ENCODE results near the gene ZNF81.
"Not testable (repeated sequence)": the region's sequence is repeated elsewhere in the genome, so short reads cannot be mapped to it uniquely, and the experiment has no call there.

The ZNF81 gene

GRCh38 chrX:47836164-47837072, at the start of gene ZNF81:
Gene ZNF81, plus strand, starts transcription at chrX:47836902. Its CDS starts 9,366 bp downstream, at chrX:47846268.
- DNase-seq: peak; percentile 75

GRCh38 chrX:47796433-47796906, 40.2 kb upstream of the ZNF81 start:
- no peak for DNase-seq

- DNase-seq: no peak
These were observed 39.6 kb upstream of the ZNF81 start for GRCh38 chrX:47797084-47797483.

- no peak for DNase-seq
These were observed 37.8 kb upstream of the ZNF81 start for GRCh38 chrX:47798861-47799260.

- DNase-seq: no peak
These were observed 34.1 kb upstream of the ZNF81 start for GRCh38 chrX:47802589-47802988.

GRCh38 chrX:47803103-47803502, 33.6 kb upstream of the ZNF81 start:
- not testable (repeated sequence) for DNase-seq

GRCh38 chrX:47804315-47804714, 32.4 kb upstream of the ZNF81 start:
- DNase-seq: no peak

GRCh38 chrX:47805844-47806243, 30.9 kb upstream of the ZNF81 start:
- DNase-seq: not testable (repeated sequence)

- not testable (repeated sequence) for DNase-seq
These were observed 30.1 kb upstream of the ZNF81 start for GRCh38 chrX:47806415-47807271.

- DNase-seq: not testable (repeated sequence)
These were observed 29.5 kb upstream of the ZNF81 start for GRCh38 chrX:47807272-47807538.

- no peak for DNase-seq
These were observed 29.2 kb upstream of the ZNF81 start for GRCh38 chrX:47807548-47807947.

- no peak for DNase-seq
These were observed 27.6 kb upstream of the ZNF81 start for GRCh38 chrX:47808904-47809788.

- no peak for DNase-seq
These were observed 21.9 kb upstream of the ZNF81 start for GRCh38 chrX:47814851-47815250.

GRCh38 chrX:47815901-47816845, 20.5 kb upstream of the ZNF81 start:
- DNase-seq: no peak

- no peak for DNase-seq
These were observed 19.3 kb upstream of the ZNF81 start for GRCh38 chrX:47817421-47817820.

GRCh38 chrX:47817897-47818296, 18.8 kb upstream of the ZNF81 start:
- no peak for DNase-seq

GRCh38 chrX:47828984-47829383, 7.7 kb upstream of the ZNF81 start:
- DNase-seq: no peak

GRCh38 chrX:47831788-47832187, 4.9 kb upstream of the ZNF81 start:
- no peak for DNase-seq

- DNase-seq: no peak
These were observed 1.7 kb downstream of the ZNF81 start for GRCh38 chrX:47838361-47838760.

- no peak for DNase-seq
These were observed 3.4 kb downstream of the ZNF81 start for GRCh38 chrX:47840111-47840510.

- DNase-seq: no peak
These were observed 6.7 kb downstream of the ZNF81 start for GRCh38 chrX:47843363-47843762.

GRCh38 chrX:47844117-47844516, 7.4 kb downstream of the ZNF81 start:
- no peak for DNase-seq
